NOMO-1 (cell line): ENCODE results near the gene MTCL3.

Experiments used
- DNase-seq, 2 experiments: peaks; one replicate each; lab custom pipeline; 2025; ENCODE audit not compliant: unreplicated experiment in 2 of 2; lab: John Stamatoyannopoulos, UW

MTCL3 gene

GRCh38 chr6:127515794-127516661, 3.1 kb downstream of the MTCL3 start:
- DNase-seq: peak; percentile 23 to 36

GRCh38 chr6:127515234-127515793, 3.8 kb downstream of the MTCL3 start:
- DNase-seq: no peak

GRCh38 chr6:127514773-127515227, 4.3 kb downstream of the MTCL3 start:
- no peak for DNase-seq

GRCh38 chr6:127514179-127514772, 4.9 kb downstream of the MTCL3 start:
- DNase-seq: no peak

GRCh38 chr6:127513425-127513824, 5.7 kb downstream of the MTCL3 start:
- no peak for DNase-seq

DNA sequence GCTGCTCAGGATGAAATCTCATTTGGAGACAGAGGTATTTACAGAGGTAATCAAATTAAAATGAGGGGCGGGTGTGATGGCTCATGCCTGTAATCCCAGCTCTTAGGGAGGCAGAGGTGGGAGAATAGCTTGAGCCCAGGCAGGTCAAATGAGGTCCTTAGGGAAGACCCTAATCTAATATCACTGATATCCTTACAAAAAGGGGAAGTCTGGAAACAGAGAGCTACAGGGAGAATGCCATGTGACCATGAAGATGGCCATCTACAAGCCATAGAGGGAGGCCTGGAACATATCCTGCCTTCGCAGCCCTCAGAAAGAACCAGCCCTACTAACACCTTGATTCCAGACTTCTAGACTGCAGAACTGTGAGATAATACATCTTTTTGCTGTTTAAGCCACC, 8.3 kb downstream of the MTCL3 start:
- DNase-seq: no peak

DNA sequence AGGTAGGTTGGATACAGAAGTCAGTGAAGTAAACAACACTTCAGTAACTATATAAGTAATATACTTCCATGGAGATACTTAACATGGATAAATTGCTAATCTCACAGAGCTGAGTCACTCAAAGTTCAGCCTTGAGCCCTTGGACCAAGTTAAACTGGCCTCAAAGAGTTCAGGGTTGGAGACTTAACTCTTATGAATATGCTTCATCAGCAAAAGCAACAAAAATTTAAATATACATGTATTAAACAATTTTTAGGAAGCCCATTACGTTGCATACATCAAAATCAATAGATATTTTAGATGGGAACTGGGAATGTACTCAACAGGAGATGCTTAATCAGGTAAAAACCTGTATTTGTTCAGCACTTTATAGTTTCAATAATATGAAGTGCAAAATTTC, 12.2 kb downstream of the MTCL3 start:
- no peak for DNase-seq

DNA sequence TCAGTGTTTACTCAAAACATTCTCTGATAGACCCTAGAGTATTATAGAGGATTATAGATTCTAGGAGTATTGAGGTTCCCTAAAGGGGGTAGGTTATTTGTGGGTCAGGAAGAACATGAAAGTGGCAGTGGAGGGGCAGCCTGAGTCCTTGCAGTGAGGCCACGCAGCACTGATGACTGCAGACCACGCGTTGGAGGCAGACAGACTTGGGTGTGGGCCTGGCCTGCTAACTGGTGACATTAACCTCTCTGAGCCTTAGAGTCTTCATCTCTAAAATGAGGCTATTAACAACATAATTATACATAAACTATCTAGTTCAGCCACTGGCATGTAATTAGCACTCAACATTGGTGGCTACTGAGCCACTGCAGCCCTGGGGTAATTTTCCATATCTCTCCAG, 16.1 kb downstream of the MTCL3 start:
- no peak for DNase-seq

GRCh38 chr6:127497410-127497809, 21.7 kb downstream of the MTCL3 start:
- DNase-seq: no peak

- DNase-seq: no peak
Measured at GRCh38 chr6:127496471-127496870, 22.7 kb downstream of the MTCL3 start.

GRCh38 chr6:127494240-127494767, 24.8 kb downstream of the MTCL3 start:
- no peak for DNase-seq

DNA sequence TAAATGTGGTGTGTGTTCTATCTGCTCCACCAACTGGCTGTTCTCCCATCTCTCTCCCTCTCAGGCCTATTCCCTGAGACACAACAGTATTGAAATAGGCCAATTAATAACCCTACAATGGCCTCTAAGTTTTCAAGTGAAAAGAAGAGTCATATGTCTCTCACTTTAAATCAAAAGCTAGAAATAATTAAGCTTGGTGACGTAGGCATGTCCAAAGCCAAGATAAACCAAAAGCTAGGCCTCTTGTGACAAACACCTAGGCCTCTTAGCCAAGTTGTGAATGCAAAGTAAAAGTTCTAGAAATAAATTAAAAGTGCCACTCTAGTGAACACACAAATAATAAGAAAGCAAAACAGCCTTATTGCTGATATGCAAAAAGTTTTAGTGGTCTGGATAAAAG, 29.9 kb downstream of the MTCL3 start:
- no peak for DNase-seq

GRCh38 chr6:127486934-127487333, 32.2 kb downstream of the MTCL3 start:
- DNase-seq: no peak

DNA sequence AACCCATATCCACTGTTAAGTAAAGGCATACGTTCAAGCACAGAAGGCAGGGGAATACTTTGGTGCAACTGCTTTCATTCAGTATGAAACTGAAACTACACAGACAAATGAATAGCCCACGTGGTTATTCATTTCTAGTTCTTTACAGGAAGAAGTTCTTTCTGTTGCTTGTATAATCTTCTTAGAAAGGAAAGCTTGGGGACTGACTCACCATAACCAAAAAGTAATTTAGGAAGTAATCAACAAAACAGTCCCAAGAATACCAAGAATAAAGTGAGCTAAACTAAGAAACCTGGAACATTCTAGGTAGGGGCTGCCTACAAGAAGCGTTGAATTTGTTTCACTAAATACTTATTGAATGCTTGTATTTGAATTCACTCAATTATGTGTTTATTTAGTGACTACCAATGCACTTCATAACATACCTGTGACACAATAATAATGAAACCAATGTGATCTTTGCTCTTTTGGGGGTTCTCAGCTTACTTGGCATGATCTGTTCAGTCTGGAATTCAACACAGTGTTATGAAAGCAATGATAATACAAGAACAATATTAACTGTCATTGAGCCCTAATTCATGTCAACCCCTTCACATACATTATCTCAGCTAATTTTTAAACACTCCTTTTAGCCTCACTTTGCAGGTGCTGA, 34.8 kb downstream of the MTCL3 start:
- peak; percentile 50 to 80 for DNase-seq

DNA sequence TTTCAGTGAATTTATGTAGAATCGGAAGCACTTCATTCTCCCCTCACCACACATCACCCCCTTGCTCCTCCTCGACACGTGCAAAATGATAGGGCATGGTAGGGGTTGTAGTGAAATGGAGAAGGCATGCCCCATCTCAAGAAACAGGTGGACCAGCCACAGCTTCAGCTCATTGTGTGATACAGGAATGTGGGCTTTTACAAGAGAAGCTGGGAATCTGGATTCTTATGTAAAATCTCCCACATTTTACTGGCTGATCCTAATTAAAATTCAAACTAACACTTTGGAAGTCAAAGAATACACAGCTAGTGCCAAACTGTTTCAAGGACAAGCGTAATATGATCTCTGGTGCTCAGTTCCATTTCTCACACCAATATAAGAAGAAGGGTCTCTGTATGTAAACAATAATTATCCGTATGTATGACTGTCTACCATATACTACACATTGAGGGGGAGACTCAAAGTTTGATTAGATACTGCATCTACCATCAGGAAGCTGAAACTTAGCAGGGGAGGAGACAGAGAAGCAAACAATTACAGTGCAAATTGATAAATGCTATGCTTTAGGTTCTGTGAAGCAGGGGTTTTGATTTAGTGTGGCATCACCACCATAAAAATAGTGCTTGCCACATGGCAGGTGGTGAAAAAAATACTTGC, 35.6 kb downstream of the MTCL3 start:
- no peak for DNase-seq

DNA sequence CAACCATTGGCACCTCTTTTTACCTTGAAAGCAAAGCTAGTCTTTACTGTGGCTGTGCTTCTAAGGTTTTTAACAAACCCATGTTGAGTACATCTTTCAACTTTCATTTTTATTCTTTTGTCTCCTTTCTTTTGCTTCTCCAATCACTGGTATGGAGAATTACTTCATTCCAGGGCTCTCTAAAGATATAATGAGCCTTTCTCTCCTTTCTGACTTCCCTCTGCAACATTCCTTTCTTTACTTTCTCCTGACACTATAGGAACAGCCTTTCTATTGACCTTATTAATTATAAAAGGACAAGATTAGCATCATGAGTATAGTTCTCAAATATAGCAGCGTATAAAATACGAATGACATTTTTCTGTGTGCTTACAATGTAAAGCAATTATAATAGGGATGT, 36.8 kb downstream of the MTCL3 start:
- DNase-seq: no peak

GRCh38 chr6:127481628-127482027, 37.5 kb downstream of the MTCL3 start:
- no peak for DNase-seq

DNA sequence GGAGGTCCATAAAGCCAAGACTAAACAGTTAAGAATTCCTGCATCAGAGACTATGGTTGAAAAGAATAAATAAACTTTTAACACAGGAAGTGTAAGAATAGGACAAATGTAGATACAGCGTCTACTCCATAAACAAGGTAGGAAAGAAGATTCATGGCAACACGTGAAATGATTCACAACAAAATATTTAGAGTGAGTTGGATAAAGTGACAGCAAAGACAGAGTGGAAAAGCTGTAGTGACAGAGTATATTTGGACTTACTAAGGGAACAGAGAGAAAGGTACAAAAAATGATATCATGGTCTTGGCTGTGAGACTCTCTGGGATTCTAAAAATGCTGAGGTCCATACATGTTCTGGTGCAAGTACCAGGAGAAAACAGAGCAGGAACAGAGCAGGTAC, 38.0 kb downstream of the MTCL3 start:
- no peak for DNase-seq

DNA sequence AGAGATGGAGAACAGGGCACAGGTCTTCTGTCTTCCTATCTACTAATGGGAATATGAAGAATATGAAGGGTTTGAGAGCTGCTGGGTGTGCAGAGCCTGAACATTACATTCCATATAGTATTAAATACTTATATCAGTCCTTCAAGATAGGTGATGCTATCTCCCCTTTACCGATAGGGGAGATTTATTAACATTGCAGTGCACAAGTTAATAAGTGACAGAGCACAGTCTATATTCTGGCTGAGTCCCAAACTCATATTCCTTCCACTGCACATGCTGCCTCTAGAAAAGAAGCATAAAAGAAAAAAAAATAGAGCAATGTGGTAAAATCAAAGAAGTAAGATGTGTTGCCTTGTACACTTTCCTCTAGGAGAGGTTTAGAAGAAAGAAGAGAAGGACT, 41.5 kb downstream of the MTCL3 start:
- DNase-seq: no peak

DNA sequence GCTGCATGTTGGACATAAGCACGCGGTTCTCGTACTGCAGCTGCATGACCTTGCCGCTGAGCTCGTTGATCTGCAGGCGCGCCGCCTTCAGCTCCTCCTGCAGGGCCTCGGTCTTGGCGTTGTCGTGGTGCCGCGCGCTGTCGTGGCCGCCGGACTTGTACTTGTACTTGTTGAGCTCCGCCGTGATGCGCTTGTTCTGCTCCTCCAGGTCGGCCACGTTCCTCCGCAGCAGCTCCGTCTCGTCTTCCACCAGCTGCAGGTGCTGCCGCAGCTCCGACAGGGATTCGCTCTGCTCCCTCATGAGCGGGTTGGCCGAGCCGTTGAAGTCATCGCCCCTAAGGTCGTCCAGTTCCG, 43.3 kb downstream of the MTCL3 start:
- DNase-seq: no peak
